GM12878 (cell line): Measurements from ENCODE around the gene KCNQ1.

Experiments used
- IKZF2 ChIP-seq, 2 experiments: fragments of 450-650 bp; IDR thresholded peaks; 2 replicates each; pipeline ENCODE4 v1.6.1; 2017; ENCODE audit warnings: mild to moderate bottlenecking in 2 of 2, moderate library complexity in 2 of 2
- NR2C2 ChIP-seq: IDR thresholded peaks from 2 replicates; pipeline ENCODE4 v1.6.1; 2011; ENCODE audit warnings: borderline replicate concordance, low read depth; ENCODE audit not compliant: control insufficient read depth, insufficient read length
- POLR2AphosphoS5 ChIP-seq: IDR thresholded peaks from 2 replicates; pipeline ENCODE4 v1.6.1; 2011; ENCODE audit warnings: mild to moderate bottlenecking, low read length, inconsistent platforms
- RFX5 ChIP-seq: IDR thresholded peaks from 2 replicates; pipeline ENCODE4 v1.6.1; 2011; ENCODE audit warnings: low read depth, low read length, improper control_type of control experiment
- TF ChIP-seq, protein P1 (sequence below), 3 experiments: IDR thresholded peaks in 2 of 3; conservative IDR thresholded peaks in 1 of 3; 2 replicates each; pipeline ENCODE4 v1.5.1; 2011; ENCODE audit warnings: low read depth in 3 of 3, low read length in 3 of 3, mild to moderate bottlenecking in 3 of 3, control low read depth in 2 of 3, moderate library complexity in 2 of 3, inconsistent platforms in 1 of 3, mixed read lengths in 1 of 3; ENCODE audit not compliant: control insufficient read depth in 2 of 3, insufficient read depth in 1 of 3; ENCODE audit errors: extremely low read depth in 1 of 3

- no peak for TF ChIP-seq POLR2AphosphoS5
- TF ChIP-seq, protein P1, sequence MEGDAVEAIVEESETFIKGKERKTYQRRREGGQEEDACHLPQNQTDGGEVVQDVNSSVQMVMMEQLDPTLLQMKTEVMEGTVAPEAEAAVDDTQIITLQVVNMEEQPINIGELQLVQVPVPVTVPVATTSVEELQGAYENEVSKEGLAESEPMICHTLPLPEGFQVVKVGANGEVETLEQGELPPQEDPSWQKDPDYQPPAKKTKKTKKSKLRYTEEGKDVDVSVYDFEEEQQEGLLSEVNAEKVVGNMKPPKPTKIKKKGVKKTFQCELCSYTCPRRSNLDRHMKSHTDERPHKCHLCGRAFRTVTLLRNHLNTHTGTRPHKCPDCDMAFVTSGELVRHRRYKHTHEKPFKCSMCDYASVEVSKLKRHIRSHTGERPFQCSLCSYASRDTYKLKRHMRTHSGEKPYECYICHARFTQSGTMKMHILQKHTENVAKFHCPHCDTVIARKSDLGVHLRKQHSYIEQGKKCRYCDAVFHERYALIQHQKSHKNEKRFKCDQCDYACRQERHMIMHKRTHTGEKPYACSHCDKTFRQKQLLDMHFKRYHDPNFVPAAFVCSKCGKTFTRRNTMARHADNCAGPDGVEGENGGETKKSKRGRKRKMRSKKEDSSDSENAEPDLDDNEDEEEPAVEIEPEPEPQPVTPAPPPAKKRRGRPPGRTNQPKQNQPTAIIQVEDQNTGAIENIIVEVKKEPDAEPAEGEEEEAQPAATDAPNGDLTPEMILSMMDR (IDR thresholded peaks at IDR 0.05 in 2 of 3, conservative IDR thresholded peaks at IDR 0.05 in 1 of 3; ENCODE audit: control insufficient read depth in 2 of 3, extremely low read depth in 1 of 3, insufficient read depth in 1 of 3, low read depth in 3 of 3, low read length in 3 of 3), result no peak
- no peak for TF ChIP-seq RFX5
- TF ChIP-seq NR2C2, result no peak
- TF ChIP-seq IKZF2 (IDR thresholded peaks at IDR 0.05), result no peak
Observed at GRCh38 chr11:2587132-2587930, 142.5 kb downstream of the KCNQ1 start.
